ENCODE results near the gene CTNND2.

Gene CTNND2

GRCh38 chr5:11760934-11761603 lies 143.2 kb downstream of the CTNND2 start:
- no peak for DNase-seq

- no peak for DNase-seq
Measured at GRCh38 chr5:11758321-11758720, 145.9 kb downstream of the CTNND2 start.

GRCh38 chr5:11757661-11758060 lies 146.6 kb downstream of the CTNND2 start:
- DNase-seq: no peak

DNA sequence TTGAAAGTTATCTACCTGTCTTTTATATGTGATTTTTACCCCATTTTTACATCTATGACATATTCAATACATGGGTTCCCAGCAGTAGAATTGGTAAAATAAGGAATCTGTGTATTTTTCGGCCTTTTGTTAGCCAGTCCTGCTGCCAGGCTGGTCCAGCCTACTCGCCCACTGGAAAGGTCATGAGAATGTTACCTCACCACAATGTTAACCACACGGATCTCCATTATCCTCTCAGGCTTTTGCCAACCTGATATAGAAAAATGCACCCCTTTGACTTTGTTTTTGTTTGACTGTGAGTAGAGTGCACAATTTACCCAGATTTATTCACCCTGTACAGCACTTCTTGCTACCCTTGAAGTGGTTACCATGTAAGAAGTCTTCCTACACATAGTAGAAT lies 167.2 kb downstream of the CTNND2 start:
- no peak for DNase-seq

- no peak for DNase-seq
Measured at GRCh38 chr5:11734369-11734768, 169.9 kb downstream of the CTNND2 start.

DNA sequence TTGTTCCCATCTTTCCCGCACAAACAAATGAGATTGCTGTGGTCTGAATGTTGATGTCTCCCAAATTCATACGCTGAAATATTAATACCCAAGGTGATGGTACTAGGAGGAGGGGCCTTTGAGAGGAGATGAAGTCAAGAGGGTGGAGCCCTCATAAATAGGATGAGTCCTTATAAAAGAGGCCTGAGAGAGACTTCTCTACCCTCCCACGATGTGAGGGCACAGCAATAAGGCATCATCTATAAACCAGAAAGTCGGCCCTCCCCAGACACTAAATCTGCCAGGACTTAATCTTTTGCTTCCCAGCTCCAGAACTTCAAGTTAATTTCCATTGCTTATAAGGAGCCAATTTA lies 170.4 kb downstream of the CTNND2 start:
- DNase-seq: no peak

GRCh38 chr5:11733185-11733839 lies 170.9 kb downstream of the CTNND2 start:
- no peak for DNase-seq

GRCh38 chr5:11724940-11725339 lies 179.3 kb downstream of the CTNND2 start:
- no peak for DNase-seq

DNA sequence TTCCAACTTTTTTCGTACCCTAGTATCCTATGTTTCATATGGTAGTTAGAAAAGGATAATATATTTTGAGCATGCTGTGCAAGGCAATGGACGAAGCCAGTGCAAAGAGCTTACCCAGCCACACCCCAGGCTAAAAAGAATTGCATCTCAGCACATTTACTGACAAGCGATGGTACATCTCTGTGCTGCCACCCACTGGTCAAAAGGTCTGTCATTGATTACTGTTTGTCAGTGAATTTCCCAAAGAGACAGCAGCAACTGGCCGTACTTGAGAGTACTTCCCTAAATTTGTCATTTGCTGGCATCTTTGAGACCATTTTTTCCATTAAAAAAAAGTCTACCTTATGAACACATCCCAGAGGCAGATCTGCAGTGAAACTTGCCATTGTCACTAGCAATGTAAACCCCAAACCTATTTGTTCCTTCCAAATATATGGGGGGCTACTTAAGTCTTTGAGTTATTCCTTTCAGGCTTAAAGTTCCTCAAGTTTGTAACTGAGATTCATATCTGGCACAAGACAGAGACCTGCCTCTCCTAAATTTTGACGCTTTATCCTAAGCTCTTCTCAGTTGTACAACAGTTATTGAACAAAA lies 184.3 kb downstream of the CTNND2 start:
- peak; percentile 4 to 8 for DNase-seq

DNA sequence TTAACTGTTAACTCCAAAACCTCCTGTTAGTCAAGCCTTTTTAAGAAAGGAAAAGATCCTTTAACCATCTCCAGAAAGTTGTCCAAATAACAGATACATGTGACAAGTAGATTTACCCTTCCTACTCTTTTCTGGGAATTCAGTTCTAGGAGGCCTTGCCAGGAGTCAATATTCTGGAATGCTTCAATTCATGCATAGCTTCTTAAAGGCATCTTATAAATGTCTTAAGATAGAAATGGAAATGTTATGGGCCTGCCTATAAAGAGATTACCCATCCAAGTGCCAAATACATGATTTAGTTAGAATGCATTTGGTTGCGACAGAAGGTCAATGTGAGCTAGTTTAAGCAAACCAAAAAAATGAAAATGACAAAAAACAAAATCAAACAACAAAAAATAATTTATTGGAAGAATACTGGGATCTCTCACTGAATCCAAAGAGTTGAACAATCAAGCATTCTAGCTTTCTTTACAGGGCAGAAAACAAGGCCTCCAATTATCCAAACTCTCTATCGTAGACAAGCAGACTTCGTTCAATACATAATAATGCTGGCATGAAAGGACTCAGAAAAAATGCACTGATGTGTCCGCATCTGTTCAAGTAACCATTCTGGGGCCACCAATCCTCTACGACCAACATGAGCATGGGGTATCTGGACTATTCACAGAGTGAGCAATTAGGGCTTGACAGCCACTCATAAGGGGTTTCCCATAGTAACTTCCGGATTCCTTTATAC lies 188.6 kb downstream of the CTNND2 start:
- DNase-seq: no peak

DNA sequence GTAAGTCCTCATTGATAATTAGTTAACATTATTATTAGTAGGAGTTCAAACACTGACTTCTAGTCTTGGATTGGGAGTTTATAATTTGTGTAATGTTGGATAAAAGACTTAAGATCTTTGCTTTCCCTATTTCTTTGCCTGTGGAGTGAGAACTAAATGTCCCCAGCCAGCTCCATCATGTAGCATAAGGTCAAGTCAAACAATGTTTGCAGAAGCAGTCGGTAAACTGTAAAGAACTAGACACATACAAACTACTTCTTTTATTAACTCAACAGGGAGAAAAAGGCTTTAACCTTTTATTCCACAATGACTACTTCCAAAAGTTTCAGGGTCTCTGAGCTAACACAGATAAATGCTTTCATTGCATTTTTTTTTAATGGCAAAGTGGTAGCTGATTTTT lies 192.3 kb downstream of the CTNND2 start:
- DNase-seq: no peak

GRCh38 chr5:11709021-11709420 lies 195.2 kb downstream of the CTNND2 start:
- DNase-seq: no peak

- no peak for DNase-seq
Measured at GRCh38 chr5:11704916-11705315, 199.3 kb downstream of the CTNND2 start.

- DNase-seq: no peak
Measured at GRCh38 chr5:11700391-11700790, 203.9 kb downstream of the CTNND2 start.

DNA sequence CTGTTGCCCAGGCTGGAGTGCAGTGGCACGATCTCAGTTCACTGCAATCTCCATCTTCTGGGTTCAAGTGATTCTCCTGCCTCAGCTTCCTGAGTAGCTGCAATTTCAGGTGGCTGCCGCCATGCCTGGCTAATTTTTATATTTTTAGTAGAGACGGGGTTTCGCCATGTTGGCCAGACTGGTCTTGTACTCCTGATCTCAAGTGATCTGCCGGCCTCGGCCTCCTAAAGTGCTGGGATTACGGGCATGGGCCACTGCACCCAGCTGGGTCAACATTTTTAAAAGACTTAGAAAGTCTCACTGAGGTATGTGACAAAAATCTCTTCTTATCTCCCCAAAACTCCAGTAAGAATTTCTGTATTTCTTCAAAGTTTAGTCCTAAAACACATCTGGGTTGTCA lies 211.6 kb downstream of the CTNND2 start:
- no peak for DNase-seq

- no peak for DNase-seq
Measured at GRCh38 chr5:11687498-11687897, 216.7 kb downstream of the CTNND2 start.

- no peak for DNase-seq
Measured at GRCh38 chr5:11684607-11685006, 219.6 kb downstream of the CTNND2 start.

GRCh38 chr5:11683666-11684065 lies 220.6 kb downstream of the CTNND2 start:
- no peak for DNase-seq

GRCh38 chr5:11681796-11682195 lies 222.4 kb downstream of the CTNND2 start:
- no peak for DNase-seq

DNA sequence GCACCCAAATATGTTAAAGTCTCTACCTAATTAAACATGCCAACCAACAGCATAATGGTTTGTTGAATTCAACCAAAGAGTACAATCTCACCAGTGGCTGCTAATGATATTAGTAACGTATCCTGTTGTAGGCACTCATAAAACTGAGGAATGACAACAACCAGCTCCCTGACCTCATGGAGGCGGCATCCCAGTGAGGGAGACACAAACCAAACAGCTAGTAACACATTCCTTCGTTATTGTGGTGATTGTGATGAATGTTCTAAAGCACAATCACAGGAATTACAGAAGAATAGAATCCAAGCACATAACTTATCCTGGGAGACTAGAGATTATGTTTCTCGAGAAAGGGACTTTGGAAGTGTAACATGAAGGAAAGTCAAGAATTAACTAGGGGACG lies 224.6 kb downstream of the CTNND2 start:
- no peak for DNase-seq

- DNase-seq: no peak
Measured at GRCh38 chr5:11675184-11675583, 229.1 kb downstream of the CTNND2 start.

GRCh38 chr5:11672385-11673085 lies 231.7 kb downstream of the CTNND2 start:
- DNase-seq: no peak

GRCh38 chr5:11658376-11658775 lies 245.9 kb downstream of the CTNND2 start:
- DNase-seq: no peak
